HCT116 (cell line): ENCODE results near the gene MTMR10. TPM values are rescaled to one million over a fixed set of nuclear protein-coding genes. Genes with fewer than 3 reads are reported as not detected.
A peak's percentile ranks its signal among the peaks of the same experiment; 100 is the strongest.

Experiments
- ATAC-seq: fragments of 200-7000 bp; cut with Tn5 transposase; 2 replicates; pipeline ENCODE4 v1.9.1; 2020; ENCODE audit warnings: mild to moderate bottlenecking, moderate library complexity
- BruUV-seq: library from RNA; stranded (reverse); fragments of 400-500 nt; replicated peaks from 2 replicates; lab custom pipeline; 2021; lab: Mats Ljungman, UMichigan
- CTCF ChIA-PET: fragments of 300-600 bp; sonication (Branson Sonifier 250); formaldehyde crosslinking; loops from one replicate; lab custom pipeline; 2021; ENCODE audit warnings: antibody characterized with exemption; lab: Charles Lee
- POLR2A ChIA-PET: fragments of 300-600, 350-600 bp; sonication (Branson Sonifier 250); formaldehyde crosslinking; loops from one replicate; lab custom pipeline; 2021; ENCODE audit warnings: antibody characterized with exemption; lab: Charles Lee
- RAD21 ChIA-PET, 2 experiments: fragments of 300-600 bp; sonication (Branson Sonifier 250); formaldehyde crosslinking; loops; one replicate each; lab custom pipeline; 2023; ENCODE audit warnings: low total read pairs in 2 of 2; ENCODE audit not compliant: uncharacterized antibody in 2 of 2, unreplicated experiment in 2 of 2, low non-redundant PET in 1 of 2; lab: Charles Lee
- DNase-seq: peaks from one replicate; pipeline ENCODE4 v3.0.0-alpha.2; 2010; ENCODE audit warnings: low read depth, low spot score
- H2AFZ ChIP-seq: fragments of 200-600 bp; shearing (Covaris generic), sonication (generic); 2 replicates; pipeline ENCODE4 v1.6.1; 2017; ENCODE audit warnings: low read depth, mixed run types, mixed read lengths, antibody characterized with exemption, low read length; ENCODE audit not compliant: poor library complexity, severe bottlenecking
- H3K27ac ChIP-seq: 2 replicates; pipeline ENCODE4 v1.5.1; 2012; ENCODE audit warnings: low read depth, low read length
- H3K27me3 ChIP-seq: fragments of 200-600 bp; sonication (generic); 2 replicates; pipeline ENCODE4 v1.6.1; 2016; ENCODE audit warnings: mixed run types, low read length, mixed read lengths; ENCODE audit not compliant: insufficient read depth
- H3K36me3 ChIP-seq, 2 experiments: fragments of 200-500 bp in 1 of 2; fragments of 200-600 bp in 1 of 2; sonication (Bioruptor generic) in 1 of 2; sonication (generic) in 1 of 2; 2 replicates each; pipeline versions ENCODE4 v1.5.1 to v1.6.1; 2014 to 2016; ENCODE audit warnings: low read length in 2 of 2, inconsistent platforms in 1 of 2, mixed read lengths in 1 of 2, mixed run types in 1 of 2; ENCODE audit not compliant: insufficient read depth in 2 of 2, control insufficient read depth in 1 of 2
- H3K4me1 ChIP-seq, 2 experiments: fragments of 200-600 bp in 1 of 2; sonication (generic) in 1 of 2; 2 replicates each; pipeline versions ENCODE4 v1.5.1 to v1.6.1; 2012 to 2017; ENCODE audit warnings: low read length in 2 of 2, inconsistent platforms in 1 of 2, mild to moderate bottlenecking in 1 of 2, mixed read lengths in 1 of 2, mixed run types in 1 of 2, moderate library complexity in 1 of 2; ENCODE audit not compliant: insufficient read depth in 2 of 2, control insufficient read depth in 1 of 2
- H3K4me2 ChIP-seq: fragments of 200-600 bp; sonication (generic); 2 replicates; pipeline ENCODE4 v1.6.1; 2017; ENCODE audit warnings: mixed run types, low read length, mixed read lengths
- H3K4me3 ChIP-seq, 2 experiments: fragments of 200-600 bp in 1 of 2; sonication (generic) in 1 of 2; replicated peaks in 1 of 2; 2 replicates each; pipeline ENCODE4 v1.5.1; 2011 to 2016; ENCODE audit warnings: low read length in 2 of 2, control low read depth in 1 of 2, low read depth in 1 of 2, mild to moderate bottlenecking in 1 of 2, mixed read lengths in 1 of 2, mixed run types in 1 of 2
- H3K79me2 ChIP-seq: fragments of 200-600 bp; sonication (generic); 2 replicates; pipeline ENCODE4 v1.6.1; 2017; ENCODE audit warnings: mild to moderate bottlenecking, mixed run types, low read length, moderate library complexity, mixed read lengths; ENCODE audit not compliant: insufficient read depth
- H3K9ac ChIP-seq: fragments of 200-600 bp; sonication (generic); 2 replicates; pipeline ENCODE4 v1.6.1; 2016; ENCODE audit warnings: low read length, mixed read lengths
- H3K9me2 ChIP-seq: fragments of 200-600 bp; sonication (generic), shearing (Covaris generic); 2 replicates; pipeline ENCODE4 v1.6.1; 2017; ENCODE audit warnings: mixed run types, mild to moderate bottlenecking, moderate library complexity; ENCODE audit not compliant: insufficient read depth
- H3K9me3 ChIP-seq, 2 experiments: fragments of 200-500 bp in 1 of 2; fragments of 200-600 bp in 1 of 2; sonication (Bioruptor generic) in 1 of 2; sonication (generic) in 1 of 2; 2 replicates each; pipeline ENCODE4 v1.6.1; 2014 to 2017; ENCODE audit warnings: low read length in 2 of 2, mixed read lengths in 2 of 2, inconsistent platforms in 1 of 2, low read depth in 1 of 2, mild to moderate bottlenecking in 1 of 2, mixed run types in 1 of 2, moderate library complexity in 1 of 2; ENCODE audit not compliant: control insufficient read depth in 1 of 2, insufficient read depth in 1 of 2
- H4K20me1 ChIP-seq: fragments of 200-600 bp; sonication (generic), shearing (Covaris generic); 2 replicates; pipeline ENCODE4 v1.6.1; 2017; ENCODE audit warnings: mixed run types, mild to moderate bottlenecking, moderate library complexity; ENCODE audit not compliant: insufficient read depth
- CBX3 ChIP-seq: IDR thresholded peaks from 2 replicates; pipeline ENCODE4 v1.6.1; 2012; ENCODE audit warnings: low read depth
- CEBPB ChIP-seq: IDR thresholded peaks from 2 replicates; pipeline ENCODE4 v1.6.1; 2012; ENCODE audit warnings: low read depth
- CTCF ChIP-seq, 3 experiments: fragments of 200-600 bp in 1 of 3; sonication (generic) in 1 of 3; IDR thresholded peaks in 2 of 3; conservative IDR thresholded peaks in 1 of 3; 2 replicates each; pipeline ENCODE4 v1.5.1; 2012 to 2017; ENCODE audit warnings: low read depth in 2 of 3, low read length in 2 of 3, antibody characterized with exemption in 1 of 3, borderline replicate concordance in 1 of 3, control low read depth in 1 of 3, mild to moderate bottlenecking in 1 of 3, mixed read lengths in 1 of 3, mixed run types in 1 of 3, moderate library complexity in 1 of 3; ENCODE audit not compliant: insufficient read depth in 1 of 3
- EGR1 ChIP-seq: IDR thresholded peaks from 2 replicates; pipeline ENCODE4 v1.6.1; 2012; ENCODE audit warnings: low read depth
- ELF1 ChIP-seq: IDR thresholded peaks from 2 replicates; pipeline ENCODE4 v1.6.1; 2012; ENCODE audit warnings: low read depth, borderline replicate concordance
- EZH2phosphoT487 ChIP-seq: fragments of 200-600 bp; IDR thresholded peaks from 2 replicates; pipeline ENCODE4 v1.6.1; 2018; ENCODE audit warnings: antibody characterized with exemption, borderline replicate concordance
- FOSL1 ChIP-seq: IDR thresholded peaks from 2 replicates; pipeline ENCODE4 v1.6.1; 2012; ENCODE audit warnings: low read depth
- JUND ChIP-seq: IDR thresholded peaks from 2 replicates; pipeline ENCODE4 v1.6.1; 2012
- MAX ChIP-seq: IDR thresholded peaks from 2 replicates; pipeline ENCODE4 v1.6.1; 2012
- POLR2A ChIP-seq: IDR thresholded peaks from 2 replicates; pipeline ENCODE4 v1.7.0; 2011; ENCODE audit warnings: borderline replicate concordance; ENCODE audit not compliant: insufficient read depth, insufficient read length; ENCODE audit errors: extremely low read depth
- POLR2AphosphoS5 ChIP-seq: IDR thresholded peaks from 2 replicates; pipeline ENCODE4 v1.6.1; 2011; ENCODE audit warnings: mild to moderate bottlenecking, low read depth, low read length, moderate library complexity
- RAD21 ChIP-seq: IDR thresholded peaks from 2 replicates; pipeline ENCODE4 v1.6.1; 2012; ENCODE audit warnings: low read depth, mild to moderate bottlenecking
- REST ChIP-seq: IDR thresholded peaks from 2 replicates; pipeline ENCODE4 v1.6.1; 2012; ENCODE audit warnings: low read depth
- SIN3A ChIP-seq: IDR thresholded peaks from 2 replicates; pipeline ENCODE4 v1.6.1; 2012; ENCODE audit warnings: low read depth
- SP1 ChIP-seq: IDR thresholded peaks from 2 replicates; pipeline ENCODE4 v1.6.1; 2012; ENCODE audit warnings: low read depth
- TCF7L2 ChIP-seq: IDR thresholded peaks from 2 replicates; pipeline ENCODE4 v1.7.0; 2011; ENCODE audit warnings: borderline replicate concordance, inconsistent platforms; ENCODE audit not compliant: insufficient read depth, insufficient read length; ENCODE audit errors: extremely low read depth
- ZBTB33 ChIP-seq: IDR thresholded peaks from 2 replicates; pipeline ENCODE4 v1.6.1; 2011; ENCODE audit warnings: mild to moderate bottlenecking, low read length, moderate library complexity; ENCODE audit not compliant: insufficient replicate concordance; ENCODE audit errors: extremely low read depth
- ZFX ChIP-seq: fragments of 450-650 bp; IDR thresholded peaks from 2 replicates; pipeline ENCODE4 v1.6.1; 2017
- intact Hi-C: fragments of 100-400 bp; cut with micrococcal nuclease; formaldehyde crosslinking; loops from 2 replicates; pipeline ENCODE4 v1.10.0; 2022
- total RNA-seq: library from RNA; stranded (reverse); gene quantifications from one replicate; pipeline ENCODE4 v1.2.1, GENCODE V29; 2021; ENCODE audit not compliant: unreplicated experiment

Gene MTMR10
- total RNA-seq, 1 experiment from 2014 or later, result 13.4 TPM

- no peak for TF ChIP-seq FOSL1
- no peak for TF ChIP-seq REST
- peak; percentile 83 for TF ChIP-seq CBX3
- TF ChIP-seq CEBPB, result no peak
Observed at GRCh38 chr15:30903497-30904187, 87.8 kb downstream of the MTMR10 start, which contains the start of gene FAN1 (continued).

GRCh38 chr15:30901889-30902288 is 89.5 kb downstream of the MTMR10 start:
- H4K20me1 ChIP-seq, result no peaks in the 10 kb centered on the region
- ChIA-PET CTCF (no interaction called here), POLR2A (no interaction called here), RAD21 (no interaction called here)
- H3K9me2 ChIP-seq, result no peaks in the 10 kb centered on the region
- no TSS peak for BruUV-seq
- no peak overlapping the region for H3K4me2 ChIP-seq
- H3K4me1 ChIP-seq, result peaks cover 5 to 16% of the 10 kb centered on the region in 2 experiments; a peak in 3 of 4 replicates
- DNase-seq (no peak), ATAC-seq (no peak)
- H3K79me2 ChIP-seq, result no peaks in the 10 kb centered on the region; the same call in 1 of the 2 replicates
- H3K36me3 ChIP-seq, result no peaks in the 10 kb centered on the region
- H3K27ac ChIP-seq, result no peak overlapping the region
- no peaks in the 10 kb centered on the region for H3K27me3 ChIP-seq
- TF ChIP-seq RAD21 (no peak), CBX3 (no peak), ZFX (no peak), MAX (no peak), CTCF (IDR thresholded peaks at IDR 0.05 in 2 of 3, conservative IDR thresholded peaks at IDR 0.05 in 1 of 3; ENCODE audit: borderline replicate concordance in 1 of 3, insufficient read depth in 1 of 3, low read depth in 2 of 3, low read length in 2 of 3) (no peak), CEBPB (no peak), FOSL1 (no peak), JUND (no peak), ZBTB33 (no peak), EGR1 (no peak), TCF7L2 (no peak), EZH2phosphoT487 (no peak), SIN3A (no peak), ELF1 (no peak), POLR2AphosphoS5 (no peak), POLR2A (no peak), SP1 (no peak)
- H3K9ac ChIP-seq, result no peak overlapping the region
- intact Hi-C loops, result loop anchor here (5.0 kb wide), 1 partner anchor 590 kb away; no protein-coding TSS in a partner anchor
- H2AFZ ChIP-seq, result no peak overlapping the region
- H3K4me3 ChIP-seq, result no peak overlapping the region
- H3K9me3 ChIP-seq, result no peaks in the 10 kb centered on the region
